Myocyte (in vitro differentiated cells): ENCODE results near the gene ELL3. TPM values are rescaled to one million over a fixed set of nuclear protein-coding genes. Genes with fewer than 3 reads are reported as not detected.
"Not testable (repeated sequence)": the region's sequence is repeated elsewhere in the genome, so short reads cannot be mapped to it uniquely, and the experiment has no call there.

ENCODE experiments used
- DNase-seq: peaks from one replicate; pipeline ENCODE4 v3.0.0-alpha.2; 2012; ENCODE audit warnings: low read depth
- microRNA counts: library from miRNA; unstranded; fragments of <30 nt; microRNA quantifications from one replicate; lab custom pipeline; 2016
- microRNA-seq: library from miRNA; unstranded; fragments of <30 nt; microRNA quantifications from one replicate; pipeline ENCODE4, GENCODE V29; 2016
- total RNA-seq: library from RNA; depleted of rRNA; stranded (reverse); fragments of >200 nt; gene quantifications from 2 replicates; pipeline ENCODE4 v1.2.3, GENCODE V29; 2014

The ELL3 gene
- total RNA-seq, 1 donor from 2014 or later: 2.2 TPM

GRCh38 chr15:43728053-43728725 is 48.6 kb downstream of the ELL3 start:
- DNase-seq: peak; percentile 16

GRCh38 chr15:43726306-43726705 is 50.5 kb downstream of the ELL3 start:
- not testable (repeated sequence) for DNase-seq

- no peak for DNase-seq
Measured at GRCh38 chr15:43723151-43723550, 53.6 kb downstream of the ELL3 start.

MicroRNAs encoded within 50 kb of the gene (microRNA counts, 767-probe panel; counts per million panel counts)
- microRNA hsa-miR-1282 (lab: Ali Mortazavi, UCI): not detected

Small RNAs within 50 kb of the gene (microRNA-seq; reads per million reads assigned to microRNA genes)
- gene MIR1282: not detected

Other genes with a start within 250 kb of the ELL3 start
- gene PPIP5K1, start 186.8 kb downstream of the ELL3 start, total RNA-seq: 9.9 and 10.5 TPM in 2 replicates
- gene CKMT1B, start 182.9 kb downstream of the ELL3 start, total RNA-seq: not detected in 2 replicates
- 0.08 TPM in 1 of 2 replicates, not detected in the other for gene STRC, start 158.2 kb downstream of the ELL3 start, total RNA-seq
- gene CATSPER2, start 128.1 kb downstream of the ELL3 start, total RNA-seq: 0.16 and 0.62 TPM in 2 replicates
- not detected in 2 replicates for gene CKMT1A, start 83.1 kb downstream of the ELL3 start, total RNA-seq
- 126 and 204 TPM in 2 replicates for gene PDIA3, start 30.5 kb downstream of the ELL3 start, total RNA-seq
- gene SERF2, start 15.4 kb upstream of the ELL3 start, total RNA-seq: 973 and 1,357 TPM in 2 replicates
- 0.10 TPM in 1 of 2 replicates, not detected in the other for gene SERINC4, start 23.3 kb upstream of the ELL3 start, total RNA-seq
- gene HYPK, start 23.6 kb upstream of the ELL3 start, total RNA-seq: 16.3 and 16.8 TPM in 2 replicates
- 26.4 and 31.2 TPM in 2 replicates for gene MFAP1, start 47.7 kb upstream of the ELL3 start, total RNA-seq
- 1.7 and 4.1 TPM in 2 replicates for gene WDR76, start 50.0 kb upstream of the ELL3 start, total RNA-seq